ENCODE data around the gene DHRS7B.
"Not testable (repeated sequence)": the region's sequence is repeated elsewhere in the genome, so short reads cannot be mapped to it uniquely, and the experiment has no call there.

DHRS7B gene

DNA sequence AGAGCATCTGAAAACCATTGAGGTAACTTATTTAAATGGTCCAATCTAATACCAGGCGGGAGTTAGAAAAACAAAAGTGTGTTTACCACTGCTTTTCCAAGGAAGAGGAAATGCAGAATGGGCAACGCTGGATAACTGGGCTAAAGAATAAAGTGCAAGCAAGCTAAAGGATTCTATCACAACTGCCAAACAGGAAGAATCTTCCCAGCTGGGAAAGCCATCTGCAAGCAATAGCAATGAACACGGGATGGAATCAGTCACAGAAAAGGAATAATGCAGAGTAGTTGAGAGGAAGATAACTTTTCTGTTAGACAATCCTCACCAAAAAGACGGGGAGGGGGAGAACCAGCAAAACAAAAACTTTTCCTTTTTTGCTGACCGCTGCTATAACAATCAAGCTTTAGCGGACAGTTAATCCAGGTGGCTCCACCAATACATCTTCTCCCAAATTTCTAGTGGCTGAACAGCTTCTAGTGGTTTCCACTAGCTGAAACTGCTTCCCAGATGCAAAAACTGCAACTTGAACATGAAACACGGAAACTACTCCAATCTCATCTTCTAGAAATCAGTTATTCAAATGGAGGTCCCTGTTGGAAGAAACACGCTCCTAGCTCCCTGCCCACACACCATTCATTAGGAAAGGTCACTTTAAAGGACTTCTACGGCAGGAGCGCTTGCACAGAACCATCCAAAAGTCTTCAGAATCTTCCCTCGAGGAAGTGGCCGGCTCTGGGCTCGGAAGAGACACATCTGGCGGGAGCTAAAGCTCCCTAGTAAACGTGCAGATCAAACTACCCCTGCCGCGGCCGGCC lies 86.3 kb downstream of the DHRS7B start:
- no peak for DNase-seq

DNA sequence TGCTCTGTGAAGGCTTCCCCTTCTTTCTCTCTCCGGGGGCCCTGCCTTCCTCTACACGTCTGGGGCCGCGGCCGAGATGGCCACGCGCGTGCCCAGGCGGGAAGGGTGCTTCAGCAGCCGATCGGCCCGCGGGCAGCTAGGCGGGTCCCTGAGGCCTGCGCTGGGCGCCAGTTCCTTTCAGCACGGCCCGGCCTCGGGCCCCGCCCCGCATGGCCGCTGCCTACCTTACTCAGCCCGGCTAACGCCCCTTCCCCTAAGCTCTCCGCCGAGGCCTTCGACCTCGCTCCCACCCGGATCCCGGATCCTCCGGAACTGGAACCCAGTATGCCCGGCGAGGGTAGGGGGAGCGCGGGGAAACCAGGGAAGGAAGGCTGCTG lies 86.9 kb downstream of the DHRS7B start:
- DNase-seq, result no peak

DNA sequence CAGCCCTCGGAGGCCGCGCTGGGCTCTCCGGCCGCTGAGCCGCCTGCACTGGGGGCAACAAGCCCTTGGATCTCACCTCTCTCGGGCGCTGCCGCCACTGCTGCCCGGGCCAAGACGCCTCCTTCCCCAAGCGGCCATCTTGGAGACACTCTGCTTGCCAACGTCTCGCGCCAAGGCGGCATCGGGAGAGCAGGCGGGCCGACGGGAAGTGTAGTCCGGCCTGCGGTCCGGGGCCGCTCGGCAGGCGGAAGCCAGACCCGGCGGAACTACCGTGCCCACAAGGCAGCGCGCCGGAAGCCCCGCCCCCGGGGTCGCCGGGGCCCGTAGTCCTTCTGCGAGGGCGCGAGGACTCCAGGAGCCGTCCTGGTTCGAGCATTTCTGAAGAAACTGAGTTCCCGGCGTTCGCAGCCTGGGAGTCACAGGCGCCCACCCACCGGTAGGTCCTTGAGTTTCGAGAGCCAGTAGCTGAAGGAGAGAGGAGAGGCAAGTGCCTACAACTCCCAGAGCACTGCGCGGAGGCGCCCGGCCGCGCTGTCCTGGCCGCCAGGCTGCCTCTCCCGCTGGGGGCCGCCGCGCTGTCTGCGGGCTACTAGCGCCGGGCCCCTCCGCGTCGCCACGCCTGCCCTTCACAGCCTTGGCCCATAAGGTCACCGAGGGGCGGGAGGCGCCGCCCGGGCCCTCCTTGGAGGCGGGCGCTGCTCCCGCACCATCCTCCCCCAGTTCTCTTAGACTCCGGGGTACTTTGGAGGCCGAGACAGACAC lies 87.4 kb downstream of the DHRS7B start, which contains the start of gene TMEM11:
Gene TMEM11, minus strand, starts transcription at position 147 of the 762 bp plus-strand sequence. Its CDS starts 9 bp downstream, at position 138.
- DNase-seq, result peak; percentile 89

DNA sequence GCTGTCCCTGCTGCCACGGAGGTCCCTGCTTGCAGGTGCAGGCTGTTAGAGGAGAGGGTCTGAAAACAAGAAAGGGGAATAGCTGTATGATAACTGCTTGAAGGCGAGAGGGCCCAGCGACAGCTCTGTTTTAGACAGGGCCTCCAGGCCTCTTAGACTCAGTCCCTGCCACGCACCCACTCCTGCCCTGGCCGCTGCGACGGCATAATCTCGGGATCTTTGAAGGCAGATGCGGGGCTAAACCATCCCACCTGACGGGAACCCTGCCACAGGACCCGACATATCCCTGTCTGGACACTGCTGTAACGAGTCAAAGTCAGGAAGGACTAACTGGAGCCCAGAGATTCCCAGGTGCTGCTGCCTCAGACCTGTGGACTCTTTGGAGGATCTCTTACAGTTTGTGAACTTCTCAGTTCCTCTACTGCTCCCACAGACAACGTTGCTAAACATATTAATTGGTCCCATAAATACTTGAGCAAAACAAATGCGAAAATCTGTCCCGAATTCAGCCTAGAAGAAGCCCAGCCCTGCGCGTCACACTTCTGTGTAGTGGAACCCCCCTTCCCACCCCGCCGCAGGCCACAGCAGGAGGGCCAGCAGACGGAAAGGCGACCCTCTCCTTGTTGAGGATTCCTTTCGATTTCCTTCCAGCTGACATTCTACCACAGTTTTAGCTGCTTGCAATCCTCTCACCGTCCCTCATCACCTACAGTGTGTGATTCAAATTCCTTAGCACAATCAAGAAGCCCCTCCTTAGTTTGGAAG lies 88.2 kb downstream of the DHRS7B start:
- DNase-seq, result no peak

DNA sequence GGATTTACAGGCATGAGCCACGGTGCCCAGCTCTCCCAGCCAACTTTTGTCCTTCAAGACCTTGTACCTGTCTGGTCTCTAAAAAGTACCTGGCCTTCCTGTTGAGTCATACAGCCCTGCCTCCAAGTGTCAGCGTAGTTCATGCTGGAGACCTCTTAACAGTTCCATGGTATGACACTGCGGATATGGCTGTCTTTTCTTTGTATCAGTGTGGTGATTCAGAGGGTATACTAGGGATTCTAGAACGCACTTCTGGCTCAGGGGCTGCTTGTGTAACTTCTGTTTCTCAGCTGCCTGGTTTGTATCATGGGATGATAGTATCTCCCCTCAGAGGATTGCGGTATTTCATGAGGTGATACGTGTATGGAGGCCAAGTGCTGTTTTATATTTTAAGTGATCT lies 89.2 kb downstream of the DHRS7B start:
- DNase-seq, result no peak

DNA sequence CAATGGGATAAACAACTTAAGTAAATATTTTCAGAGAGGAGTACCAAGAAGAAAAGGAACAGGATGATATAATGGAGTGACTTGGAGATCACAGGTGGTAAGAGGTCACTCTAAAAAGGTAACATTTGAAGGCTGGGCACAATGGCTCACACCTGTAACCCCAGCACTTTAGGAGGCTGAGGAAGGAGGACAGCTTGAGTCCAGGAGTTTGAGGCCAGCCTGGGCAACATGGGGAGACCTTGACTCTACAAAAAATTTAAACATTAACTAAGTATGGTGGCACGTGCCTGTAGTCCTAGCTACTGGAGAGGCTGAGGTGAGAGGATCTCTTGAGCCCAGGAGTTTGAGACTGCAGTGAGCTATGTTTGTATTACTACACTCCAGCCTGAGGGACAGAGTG lies 90.6 kb downstream of the DHRS7B start:
- no peak for DNase-seq

DNA sequence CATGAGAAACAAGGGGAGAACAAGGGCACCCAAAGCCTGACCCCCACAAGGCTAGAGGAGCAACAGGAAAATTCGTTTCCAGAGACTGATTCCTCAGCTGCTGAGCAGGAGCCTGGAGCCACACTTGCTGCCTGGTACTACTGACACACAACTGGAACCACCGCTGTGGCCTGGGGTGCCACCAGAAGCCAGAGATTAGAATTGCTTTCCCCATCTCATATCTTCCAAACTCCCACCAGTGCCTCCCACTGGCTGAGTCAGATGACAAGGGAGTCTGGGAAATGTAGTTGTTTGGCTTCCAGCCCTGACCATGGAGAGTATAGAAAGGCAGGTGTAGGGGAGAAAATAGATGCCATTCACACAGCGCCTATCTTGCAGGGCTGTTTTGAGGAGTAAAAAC lies 91.3 kb downstream of the DHRS7B start:
- DNase-seq, result no peak

DNA sequence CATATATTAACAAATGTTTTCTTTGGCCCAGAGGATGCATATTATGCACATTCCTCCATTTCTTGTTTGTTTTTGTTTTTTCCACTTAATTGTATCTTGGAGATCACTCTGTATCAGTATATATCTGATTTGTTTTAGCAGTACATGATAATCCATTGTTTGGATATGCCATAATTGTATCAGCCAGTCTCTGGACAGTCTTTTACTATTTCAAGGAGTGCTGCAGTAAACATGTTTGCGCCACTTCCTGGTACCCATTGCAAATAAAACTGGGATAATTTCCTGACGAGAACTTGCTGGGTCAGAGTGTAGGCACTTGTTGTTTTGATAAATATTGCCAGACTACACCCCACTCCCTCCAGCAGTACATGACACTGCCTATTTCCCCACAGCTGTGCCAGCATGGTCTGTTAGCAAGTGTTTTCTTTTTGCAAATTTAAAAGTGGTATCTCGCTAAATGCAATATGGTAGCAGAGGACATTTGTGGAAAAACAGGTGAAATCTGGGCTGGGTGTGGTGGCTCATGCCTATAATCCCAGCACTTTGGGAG lies 92.1 kb downstream of the DHRS7B start:
- no peak for DNase-seq

DNA sequence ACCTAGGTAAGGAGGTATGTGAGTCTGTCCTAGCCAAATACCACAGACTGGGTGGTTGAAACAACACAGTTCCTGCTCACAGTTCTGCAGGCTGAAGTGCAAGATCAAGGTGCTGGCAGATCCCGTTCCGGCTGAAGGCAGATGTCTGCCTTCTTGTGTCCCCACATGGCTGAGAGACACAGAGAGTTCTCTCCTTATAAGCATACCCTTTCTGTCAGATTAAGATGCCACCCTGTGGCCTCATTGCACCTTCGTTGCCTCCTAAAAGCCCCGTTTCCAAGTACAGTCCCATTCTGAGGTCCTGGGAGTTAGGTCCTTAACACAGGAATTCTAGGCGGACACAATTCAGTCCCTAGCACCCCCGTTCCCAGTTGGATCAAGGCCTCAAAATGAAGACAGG lies 96.3 kb downstream of the DHRS7B start:
- DNase-seq, result no peak

DNA sequence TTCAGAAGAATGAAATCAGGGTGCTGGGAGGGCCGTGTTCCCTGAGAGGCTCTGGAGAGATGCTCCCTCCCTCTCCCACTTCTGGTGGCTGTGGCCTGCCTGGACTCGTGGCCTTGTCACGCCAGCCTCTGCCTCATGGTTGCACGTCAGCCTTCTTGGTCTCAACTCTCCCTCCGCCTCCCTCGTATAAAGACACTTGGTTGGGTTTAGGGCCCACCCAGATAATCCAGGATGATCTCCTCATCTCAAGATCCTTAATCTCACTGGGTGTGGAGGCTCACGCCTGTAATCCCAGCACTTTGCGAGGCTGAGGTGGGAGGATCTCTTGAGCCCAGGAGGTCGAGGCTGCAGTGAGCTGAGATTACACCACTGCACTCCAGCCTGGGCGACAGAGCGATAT lies 100.5 kb downstream of the DHRS7B start:
- DNase-seq, result not testable (repeated sequence)

DNA sequence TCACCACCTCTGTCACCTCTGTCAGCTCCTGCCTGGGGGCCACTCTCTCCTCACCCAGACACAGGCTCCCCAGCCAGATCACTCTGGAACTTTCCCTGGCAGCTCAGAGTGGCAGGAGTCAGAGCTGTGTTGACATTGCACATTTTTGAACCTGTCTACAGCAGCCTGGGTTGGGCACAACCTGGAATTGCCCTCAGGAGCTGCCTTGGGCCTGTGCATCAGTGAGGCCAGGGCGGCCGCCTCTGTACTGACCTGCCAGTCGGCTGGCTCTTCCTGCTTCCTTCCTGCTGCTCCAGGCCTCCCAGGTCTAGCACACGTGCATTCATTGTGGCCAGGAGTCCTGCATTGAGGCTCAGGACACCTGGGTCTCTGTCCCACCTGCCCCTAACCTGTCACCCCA lies 101.3 kb downstream of the DHRS7B start:
- no peak for DNase-seq

DNA sequence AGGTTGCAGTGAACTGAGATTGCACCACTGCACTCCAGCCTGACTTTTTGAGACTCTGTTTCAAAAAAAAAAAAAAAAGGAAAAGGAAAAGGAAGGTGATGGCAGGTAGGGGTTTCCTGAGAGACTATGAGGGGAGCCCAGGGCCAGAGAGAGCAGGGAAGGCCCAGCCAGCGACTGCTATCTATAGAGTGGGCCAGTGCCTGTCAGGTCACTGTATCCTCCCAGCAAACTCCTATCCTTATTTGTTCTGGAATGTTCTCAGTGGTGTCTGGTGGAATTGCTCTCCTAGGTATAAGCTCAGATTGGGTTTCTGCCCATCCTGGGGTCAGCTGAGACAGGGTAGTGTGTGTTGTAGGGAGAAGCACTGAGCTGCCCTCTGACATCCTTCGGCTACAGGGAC lies 102.1 kb downstream of the DHRS7B start:
- no peak for DNase-seq

DNA sequence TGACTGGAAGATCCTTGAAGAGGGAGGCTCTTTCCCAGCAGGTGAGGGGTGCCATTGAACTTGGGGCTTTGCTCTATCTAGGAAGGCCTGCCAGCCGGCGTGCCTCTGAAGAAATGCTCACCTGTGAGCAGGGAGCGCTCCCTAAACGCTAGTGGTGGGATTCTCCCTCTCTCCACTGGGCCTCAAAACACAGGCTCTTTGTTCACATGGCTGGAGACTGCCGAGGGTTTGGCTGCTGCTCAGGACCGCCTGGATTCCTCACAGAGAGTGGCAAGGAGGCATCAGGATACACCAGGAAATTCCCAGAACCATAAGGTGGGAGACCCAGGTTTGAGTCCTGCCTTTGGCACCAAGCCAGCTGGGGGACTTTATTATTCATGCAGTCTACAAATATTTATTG lies 104.8 kb downstream of the DHRS7B start:
- no peak for DNase-seq

DNA sequence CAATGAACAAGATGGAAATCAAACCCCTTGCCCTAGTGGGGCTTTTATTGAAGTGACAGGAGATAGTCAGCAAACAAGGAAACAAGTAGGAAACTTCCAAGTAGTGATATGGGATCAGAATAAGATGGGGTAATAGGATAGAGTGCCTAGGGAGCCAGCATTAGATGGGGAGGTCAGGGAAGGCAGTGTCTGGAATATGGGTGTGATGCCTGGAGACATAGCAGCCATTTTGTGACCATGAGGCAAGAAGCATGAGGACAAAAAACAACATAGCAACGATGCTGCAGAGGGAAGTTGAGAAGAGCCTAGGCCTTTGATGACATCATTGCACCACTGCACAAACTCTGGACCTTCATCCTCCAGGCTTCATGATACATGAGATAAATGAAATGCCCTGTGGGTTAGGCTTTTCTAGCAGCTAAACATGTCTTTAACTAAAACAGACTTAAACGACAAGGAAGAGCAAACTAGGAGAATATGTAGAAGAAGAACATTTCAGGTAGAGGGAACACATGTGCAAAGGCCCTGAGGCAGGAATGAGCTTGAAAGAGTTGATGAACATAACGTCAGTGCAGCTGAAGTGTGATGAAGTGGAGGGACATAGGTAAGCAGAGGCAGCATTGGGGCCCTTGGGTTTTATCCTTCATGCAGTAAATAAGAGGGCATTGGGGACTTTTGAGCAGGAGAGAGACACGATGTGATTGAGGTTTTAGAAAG lies 105.4 kb downstream of the DHRS7B start:
- DNase-seq, result no peak

DNA sequence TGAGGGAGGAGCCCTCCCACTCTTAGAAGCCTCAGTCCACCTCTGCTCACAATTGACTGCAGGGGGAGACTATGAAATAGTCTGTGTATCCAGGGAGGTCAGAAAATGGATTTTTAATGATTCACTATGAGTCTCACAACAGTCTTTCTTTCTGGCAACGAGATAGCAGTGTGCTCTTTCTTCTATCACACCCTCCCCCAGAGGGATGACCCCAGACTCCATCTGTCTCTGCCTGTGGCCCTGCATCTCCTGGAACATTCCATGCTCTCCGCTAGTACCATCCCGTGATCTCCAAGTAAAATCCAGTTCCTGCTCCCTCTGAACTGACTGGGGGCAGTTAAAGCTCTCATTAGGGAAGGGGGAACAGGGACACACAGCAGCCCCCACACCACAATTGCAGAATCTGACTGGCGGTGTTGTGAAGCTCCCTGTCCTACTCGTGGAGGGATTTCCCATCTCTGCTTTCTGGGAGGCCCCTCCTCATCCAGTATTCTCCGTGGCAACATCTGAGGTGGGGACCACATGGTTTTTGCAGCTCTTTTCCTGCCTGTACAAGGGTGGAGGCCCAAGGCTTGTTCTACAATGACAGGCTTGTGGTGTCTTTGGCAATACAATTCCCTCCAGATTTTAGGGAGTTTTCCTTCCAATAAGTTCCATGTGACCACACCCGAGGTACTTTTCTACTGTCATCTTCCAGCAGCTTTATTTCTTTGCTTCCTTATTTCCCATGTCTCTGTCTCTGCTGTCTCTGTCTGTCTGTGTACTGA lies 107.0 kb downstream of the DHRS7B start:
- no peak for DNase-seq

DNA sequence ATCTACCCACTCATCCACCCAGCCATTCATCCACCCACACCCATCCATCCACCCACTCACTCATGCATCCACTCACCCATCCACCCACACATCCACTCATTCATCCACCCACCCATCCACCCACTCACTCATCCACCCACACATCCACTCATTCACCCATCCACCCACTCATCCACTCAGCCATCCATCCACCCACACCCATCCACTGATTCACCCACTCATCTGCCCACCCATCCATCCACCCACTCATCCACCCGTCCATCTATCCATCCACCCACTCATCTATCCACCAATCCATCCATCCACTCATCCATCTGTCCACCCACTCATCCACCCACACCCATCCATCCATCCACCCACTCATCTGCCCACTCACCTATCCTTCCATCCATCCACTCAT lies 109.2 kb downstream of the DHRS7B start:
- no peak for DNase-seq

DNA sequence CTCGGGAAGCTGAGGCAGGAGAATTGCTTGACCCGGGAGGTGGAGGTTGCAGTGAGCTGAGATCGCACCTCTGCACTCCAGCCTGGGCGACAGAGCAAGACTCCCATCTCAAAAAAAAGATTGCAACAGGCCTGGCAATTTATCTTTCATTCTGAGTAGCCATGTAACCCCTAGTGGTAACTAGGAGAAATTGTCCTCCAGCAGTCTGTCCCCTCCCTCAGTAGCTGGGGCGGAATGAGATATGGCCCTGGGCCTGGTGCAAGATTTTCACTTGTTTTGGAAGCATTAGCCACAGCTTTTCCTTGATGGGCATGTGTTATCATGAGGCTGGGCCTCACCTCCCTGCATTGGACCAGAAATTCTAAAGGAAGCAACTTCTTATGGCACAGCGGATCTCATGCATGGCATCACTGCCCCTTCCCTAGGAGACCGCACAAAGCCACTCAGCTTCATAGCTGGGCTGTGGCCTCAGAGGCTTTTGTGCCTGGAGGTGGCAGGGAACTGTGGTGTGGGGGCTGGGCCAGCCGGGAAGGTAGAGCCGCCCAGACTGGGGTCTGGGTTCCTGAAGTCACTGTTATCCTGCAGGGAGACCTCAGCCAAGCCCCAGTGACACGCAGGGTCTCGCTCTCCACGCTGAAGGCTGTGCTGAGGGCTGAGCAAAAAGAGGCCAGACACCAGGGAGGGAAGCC lies 113.1 kb downstream of the DHRS7B start:
- DNase-seq, result no peak

DNA sequence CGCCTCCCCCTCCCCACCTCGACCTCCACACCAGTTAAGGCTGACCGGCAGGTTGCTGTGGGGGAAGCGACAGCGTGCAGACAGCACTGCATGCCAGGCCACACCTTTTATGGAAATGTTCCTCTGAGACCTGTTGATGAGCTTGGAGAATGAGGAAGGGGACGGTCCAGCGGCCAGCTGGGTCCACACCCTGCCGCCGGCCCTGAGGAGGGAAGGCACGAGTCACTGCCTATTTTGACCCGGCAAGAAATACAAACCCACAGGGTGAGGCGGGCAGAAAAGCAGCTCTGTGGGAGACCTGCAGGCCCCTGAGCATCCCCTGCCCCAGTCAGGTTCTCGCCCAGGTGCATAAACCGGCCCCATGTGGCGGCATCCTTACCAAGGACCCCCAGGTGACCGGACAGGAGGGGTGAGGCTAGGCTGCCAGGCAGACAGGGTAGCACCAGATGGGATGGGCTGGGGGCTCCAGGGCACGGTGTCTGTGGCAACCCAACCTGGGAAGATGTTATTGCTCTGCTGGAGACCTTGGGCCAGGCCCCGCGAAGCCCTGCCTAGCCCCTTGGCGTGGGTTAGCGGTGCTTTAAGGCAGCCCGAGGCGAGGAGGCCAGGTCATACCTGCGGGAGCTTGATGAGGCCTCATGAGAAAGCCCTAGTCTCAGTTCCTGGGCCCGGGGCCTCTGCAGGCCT lies 113.7 kb downstream of the DHRS7B start:
- DNase-seq, result no peak

All from effector CD8-positive, alpha-beta T cell (primary cell).